CD4-positive, alpha-beta T cell treated with Interleukin-15 for 1 hour (primary cell): ENCODE data around the gene SLC27A2.

Experiments
- DNase-seq: peaks from one replicate; pipeline ENCODE4 v3.0.0-alpha.2; 2020

SLC27A2 gene

GRCh38 chr15:50244959-50245624 is 63.1 kb downstream of the SLC27A2 start:
- DNase-seq: no peak

DNA sequence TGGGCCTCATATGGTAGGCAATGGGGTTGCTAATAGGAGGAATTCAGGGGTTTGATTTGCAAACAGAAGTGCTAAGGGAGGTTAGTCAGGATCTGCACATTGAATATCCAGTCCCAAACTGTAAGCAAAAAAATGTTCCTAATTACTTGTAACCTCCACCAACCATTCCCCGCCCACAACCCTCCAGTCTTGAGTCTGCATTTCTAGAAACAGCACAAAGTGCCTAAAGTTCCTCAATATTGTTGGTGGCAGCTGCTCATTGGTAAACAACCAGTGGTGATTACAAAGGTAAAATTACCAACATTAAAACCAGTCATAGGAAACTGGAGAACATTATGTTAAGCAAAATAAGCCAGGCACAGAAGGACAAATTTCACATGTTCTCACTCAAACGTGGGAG is 64.6 kb downstream of the SLC27A2 start:
- DNase-seq: no peak

DNA sequence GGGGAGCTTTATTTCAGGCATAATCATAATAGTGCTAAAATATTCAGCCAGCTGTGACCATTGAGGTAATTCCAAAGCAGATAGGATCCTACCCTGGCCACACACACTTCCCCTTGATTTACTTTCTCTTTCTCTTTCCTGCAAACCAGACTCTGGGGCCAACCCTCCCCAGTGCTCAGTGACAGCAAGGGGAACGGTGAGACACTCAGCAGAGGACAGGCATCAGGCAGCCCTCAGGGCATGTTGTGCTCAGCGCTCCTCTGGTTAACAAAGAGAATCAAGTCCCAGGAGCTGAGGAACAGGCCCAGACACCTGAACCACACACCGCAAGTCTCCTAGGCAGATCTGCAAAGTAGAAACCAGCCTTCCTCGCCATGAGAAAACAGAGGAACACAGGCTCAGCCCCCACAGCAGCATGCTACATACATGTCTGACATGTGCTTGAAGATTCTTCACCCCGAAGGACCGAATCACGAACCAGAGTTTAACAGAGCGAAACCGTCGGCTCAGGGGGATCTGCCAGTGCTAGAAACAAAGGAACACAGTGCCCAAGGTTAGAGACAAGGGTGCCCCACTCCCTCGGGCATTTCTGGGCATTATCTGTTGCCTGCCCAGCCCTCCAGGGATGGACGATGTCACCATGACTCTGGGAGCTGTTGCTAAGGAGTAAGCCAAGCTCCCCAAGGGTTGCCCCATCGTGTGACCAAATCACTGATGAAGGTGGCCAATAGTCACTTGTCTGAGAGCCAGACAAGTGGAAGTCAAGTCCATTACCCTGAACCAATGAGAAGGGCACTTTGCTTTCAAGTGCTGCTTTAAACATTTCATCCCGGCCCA is 66.0 kb downstream of the SLC27A2 start:
- peak; percentile 62 for DNase-seq

GRCh38 chr15:50248994-50249582 is 67.1 kb downstream of the SLC27A2 start:
- DNase-seq: no peak

DNA sequence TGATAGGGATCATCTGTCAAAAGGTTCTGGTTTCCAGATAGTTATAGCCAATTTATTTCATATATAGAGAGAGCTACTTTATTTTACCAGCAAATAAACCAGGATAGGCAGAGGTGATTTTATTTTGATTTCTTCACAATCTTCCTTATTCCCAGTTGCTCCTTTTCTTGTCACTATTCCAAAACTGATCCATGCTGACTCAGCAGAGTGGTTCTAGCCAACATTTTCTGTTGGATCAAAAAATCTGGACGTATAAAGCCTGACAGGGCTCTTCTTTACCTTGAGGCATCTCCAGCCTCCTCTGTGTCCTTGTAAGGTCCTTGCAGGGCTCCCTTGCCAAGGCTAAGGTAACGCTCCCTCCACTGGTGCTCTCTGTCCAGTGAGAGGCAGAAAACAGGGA is 67.7 kb downstream of the SLC27A2 start:
- DNase-seq: no peak

GRCh38 chr15:50250760-50251394 is 68.9 kb downstream of the SLC27A2 start:
- no peak for DNase-seq

DNA sequence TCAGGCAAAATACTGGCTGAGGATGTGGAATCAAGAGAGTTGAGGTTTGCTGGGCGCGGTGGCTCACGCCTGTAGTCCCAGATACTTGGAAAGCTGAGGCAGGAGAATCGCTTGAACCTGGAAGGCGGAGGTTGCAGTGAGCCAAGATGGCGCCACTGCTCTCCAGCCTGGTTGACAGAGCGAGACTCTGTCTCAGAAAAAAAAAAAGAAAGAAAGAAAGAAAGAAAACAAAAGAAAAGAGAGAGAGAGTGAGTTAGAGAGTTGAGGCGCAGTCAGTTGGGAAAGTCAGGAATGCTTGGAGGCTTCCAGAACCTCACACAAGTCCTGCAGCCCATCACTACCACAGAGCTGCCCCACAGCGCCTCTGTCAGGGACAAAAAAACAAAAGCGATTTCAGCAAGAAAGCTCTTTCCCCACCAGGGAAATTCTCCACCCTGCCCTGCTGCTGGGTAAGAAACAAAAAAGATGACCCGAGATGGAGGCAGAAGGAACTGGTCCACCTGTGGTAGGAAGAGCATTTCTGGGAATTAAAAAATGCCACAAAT is 69.7 kb downstream of the SLC27A2 start:
- no peak for DNase-seq

DNA sequence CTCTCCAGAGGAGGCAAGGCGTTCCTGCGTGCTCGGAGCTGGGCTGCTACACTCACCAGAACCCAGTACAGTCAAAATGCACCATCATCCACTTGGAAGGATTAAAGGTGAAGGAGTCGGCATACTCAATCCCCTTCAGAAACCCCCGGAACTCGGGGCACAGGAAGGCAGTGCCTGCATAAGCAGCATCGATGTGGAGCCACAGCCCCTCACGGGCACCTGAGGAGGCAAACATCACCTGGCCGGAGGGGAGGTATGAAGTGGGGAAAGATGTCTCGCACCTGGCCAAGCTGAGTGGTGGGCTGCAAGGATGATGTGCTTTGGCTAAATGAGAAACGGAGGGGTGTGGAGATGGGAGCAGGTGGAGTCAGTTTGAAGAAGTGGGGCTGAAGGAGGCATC is 70.6 kb downstream of the SLC27A2 start:
- DNase-seq: no peak

DNA sequence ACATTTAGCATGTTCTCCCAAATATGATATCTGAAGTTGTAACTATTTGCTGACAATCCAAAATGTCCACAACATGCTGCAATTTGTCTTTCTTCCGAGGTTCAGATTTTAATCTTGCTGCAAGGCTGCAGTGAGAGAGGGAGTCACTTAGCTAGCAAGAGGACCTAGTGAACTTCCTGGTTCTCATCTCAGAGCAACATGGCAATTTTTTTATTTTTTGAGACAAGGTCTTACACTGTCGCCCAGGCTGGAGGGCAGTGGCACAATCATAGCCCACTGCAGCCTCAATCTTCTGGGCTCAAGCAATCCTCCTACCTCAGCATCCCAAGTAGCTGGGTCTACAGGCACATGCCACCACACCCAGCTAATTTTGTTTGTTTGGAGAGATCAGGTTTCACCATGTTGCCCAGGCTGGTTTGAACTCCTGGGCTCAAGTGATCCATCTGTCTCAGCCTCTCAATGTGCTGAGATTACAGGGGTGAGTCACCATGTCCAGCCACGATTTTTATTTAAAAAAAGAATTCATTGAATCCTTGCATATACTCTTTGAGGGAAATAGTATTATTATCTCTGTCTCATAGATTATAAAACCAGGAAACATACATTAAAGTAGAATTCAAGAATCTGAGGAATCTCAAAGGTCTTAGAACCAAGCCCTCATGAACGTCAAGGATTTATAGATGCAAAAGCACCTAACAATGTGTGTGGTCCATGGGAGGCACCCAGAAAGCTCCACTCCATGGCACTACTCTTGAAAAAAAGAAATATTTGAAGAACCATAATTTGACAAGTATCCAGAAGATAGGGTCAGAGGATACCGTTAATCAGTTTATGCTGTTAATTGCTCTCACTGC is 74.4 kb downstream of the SLC27A2 start:
- DNase-seq: no peak

DNA sequence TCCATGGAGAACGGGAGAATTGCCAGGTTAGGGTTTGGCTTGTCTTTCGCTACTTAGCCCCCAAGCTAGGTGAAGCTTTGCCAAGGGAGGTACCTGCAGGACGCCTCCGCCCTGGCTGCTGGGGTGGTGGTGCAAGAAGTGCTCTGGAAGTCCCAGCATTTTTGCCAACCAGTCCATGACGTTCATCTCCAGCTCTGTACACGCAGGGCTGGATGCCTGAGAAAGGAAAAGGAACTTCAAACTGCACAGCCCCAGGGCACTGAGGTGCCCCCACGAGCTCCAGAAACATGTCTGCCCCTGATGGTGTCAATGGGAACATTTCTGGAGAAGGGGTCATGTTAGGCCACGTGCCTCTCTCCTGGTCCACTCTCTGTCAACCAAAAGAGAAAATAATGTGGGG is 75.3 kb downstream of the SLC27A2 start:
- no peak for DNase-seq

DNA sequence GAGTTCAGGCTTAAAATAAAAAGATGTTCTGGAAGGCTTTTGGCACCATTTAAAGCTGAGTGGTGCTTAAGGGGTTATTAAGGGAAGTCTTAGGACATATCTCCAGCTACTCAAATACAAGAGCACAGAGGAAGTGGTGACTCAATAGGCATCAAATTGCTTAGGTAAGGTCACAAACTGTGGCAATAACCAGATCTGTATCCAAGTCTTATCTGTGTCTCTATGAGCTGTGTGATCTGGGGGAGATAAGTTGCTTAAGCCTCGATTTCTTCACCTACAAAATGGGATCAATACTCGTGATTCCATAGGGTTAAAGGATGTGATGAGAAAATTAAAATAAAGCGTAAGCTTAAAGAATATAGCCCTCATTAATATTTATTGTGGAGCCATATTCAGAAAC is 75.9 kb downstream of the SLC27A2 start:
- DNase-seq: no peak

DNA sequence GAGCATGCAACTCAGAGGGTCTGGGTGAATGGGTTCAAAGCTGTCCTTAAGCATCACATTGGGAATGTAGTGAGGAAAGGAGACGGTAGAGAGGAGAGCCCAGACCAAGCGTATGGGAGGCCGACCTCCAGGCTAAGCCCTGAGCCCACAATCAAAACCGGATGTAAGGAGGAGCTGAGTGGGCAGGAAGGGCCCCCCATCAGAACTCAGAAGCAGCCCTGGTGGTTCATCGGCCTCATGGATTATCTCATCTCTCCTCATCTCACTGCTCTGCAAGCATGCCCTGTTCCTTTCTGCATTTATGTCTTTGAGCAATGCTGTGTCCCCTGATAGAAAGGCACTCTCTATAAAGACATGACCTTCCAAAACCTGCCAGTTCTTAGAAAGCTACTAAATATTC is 77.3 kb downstream of the SLC27A2 start:
- no peak for DNase-seq

- no peak for DNase-seq
Observed at GRCh38 chr15:50260969-50261496, 79.0 kb downstream of the SLC27A2 start.

GRCh38 chr15:50261981-50262380 is 80.0 kb downstream of the SLC27A2 start:
- no peak for DNase-seq

DNA sequence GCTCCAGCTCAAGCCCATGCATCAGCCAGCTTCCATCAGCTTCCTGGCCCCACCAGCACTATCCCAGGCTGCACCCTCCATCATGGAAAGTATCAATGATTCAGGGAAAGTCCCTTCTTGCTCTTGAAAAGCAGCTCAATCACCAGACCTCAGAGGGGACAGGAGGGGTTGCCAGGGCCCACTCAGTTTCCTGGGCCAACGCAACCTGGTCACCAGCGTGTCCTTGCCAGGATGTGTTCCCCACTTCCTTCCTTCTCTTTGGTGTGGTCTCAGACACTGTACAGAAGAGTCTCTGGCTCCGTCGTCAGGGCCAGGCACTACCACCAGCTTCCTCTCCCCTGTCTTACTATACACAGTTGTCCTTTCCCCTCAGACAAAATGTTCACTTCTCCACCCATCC is 80.5 kb downstream of the SLC27A2 start:
- DNase-seq: peak; percentile 52

GRCh38 chr15:50265620-50266019 is 83.6 kb downstream of the SLC27A2 start, which contains the start of gene HDC:
Gene HDC, minus strand, starts transcription at chr15:50265726. Its CDS starts 103 bp downstream, at chr15:50265623.
- no peak for DNase-seq

GRCh38 chr15:50267577-50267976 is 85.6 kb downstream of the SLC27A2 start:
- no peak for DNase-seq

DNA sequence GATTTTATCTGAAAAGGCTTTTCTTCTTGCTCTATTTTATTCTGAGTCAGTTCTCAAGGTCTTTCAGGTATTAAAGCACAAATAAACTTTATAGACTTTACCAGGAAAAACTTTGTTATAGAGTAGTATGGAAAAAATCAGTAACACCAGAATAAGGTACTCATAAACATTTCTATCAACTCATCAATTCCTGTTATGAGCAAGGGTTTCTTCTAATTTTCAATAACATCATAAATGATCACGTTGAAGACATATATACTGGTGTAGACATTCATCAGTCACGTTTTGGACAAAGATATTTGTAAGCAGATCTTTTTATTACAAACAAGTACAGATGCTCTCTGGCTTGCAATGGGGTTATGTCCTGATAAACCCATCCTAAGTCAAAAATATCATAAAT is 93.1 kb downstream of the SLC27A2 start:
- no peak for DNase-seq

DNA sequence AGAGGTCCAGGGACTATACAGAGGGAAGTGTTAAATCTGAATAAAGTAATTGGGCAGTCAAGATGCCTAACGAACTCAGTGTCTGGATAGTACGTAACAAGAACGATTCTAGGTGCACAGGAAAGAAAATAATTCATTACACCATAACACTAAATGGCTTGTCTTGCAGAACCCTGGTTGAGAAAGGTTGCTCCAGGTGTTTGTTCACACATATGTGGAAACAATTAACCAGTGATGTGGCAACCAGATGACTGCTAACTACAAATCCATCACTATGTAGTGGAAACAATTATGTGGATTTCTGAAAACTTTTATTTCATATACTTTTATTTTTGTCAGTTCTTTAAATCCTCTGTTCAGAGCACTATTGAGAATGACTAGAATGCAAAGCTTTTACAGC is 93.9 kb downstream of the SLC27A2 start:
- DNase-seq: no peak

DNA sequence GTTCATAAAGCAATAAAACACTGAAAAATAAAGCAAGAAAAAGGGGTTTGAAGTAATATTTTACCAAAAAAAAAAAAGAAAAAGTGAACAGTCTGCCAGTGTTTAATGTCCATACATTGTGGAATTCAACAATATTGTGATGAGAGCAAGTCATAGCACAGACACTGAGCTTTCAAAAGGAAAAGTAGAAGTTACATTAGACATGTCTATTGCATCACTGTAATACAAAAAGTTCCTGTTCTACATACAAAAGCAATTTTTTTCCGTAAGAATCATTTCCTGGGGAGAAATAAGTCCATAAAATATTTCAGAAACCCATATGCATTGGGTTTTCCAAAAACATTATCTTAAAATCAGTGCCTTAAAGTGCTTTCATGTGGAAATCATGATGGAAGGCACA is 95.4 kb downstream of the SLC27A2 start:
- DNase-seq: no peak

DNA sequence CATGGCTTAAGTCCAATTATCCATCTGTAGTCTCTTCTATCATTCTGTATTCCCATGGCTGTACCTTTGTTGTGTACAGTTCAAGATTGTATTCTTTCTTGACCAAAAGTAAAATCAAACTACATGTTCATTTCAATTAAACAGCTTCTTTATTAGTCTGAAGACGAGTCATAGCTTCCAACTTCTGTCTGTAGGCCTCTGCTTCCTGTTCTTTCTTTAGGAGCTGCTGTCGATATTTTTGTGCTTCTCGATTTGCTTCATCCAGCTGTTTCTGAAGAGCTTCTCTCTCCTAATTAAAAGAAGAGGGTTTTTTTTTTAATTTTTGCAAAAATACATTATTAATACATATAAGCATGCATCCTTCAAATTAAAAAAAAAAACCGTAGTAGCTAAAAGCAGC is 96.5 kb downstream of the SLC27A2 start:
- DNase-seq: no peak

DNA sequence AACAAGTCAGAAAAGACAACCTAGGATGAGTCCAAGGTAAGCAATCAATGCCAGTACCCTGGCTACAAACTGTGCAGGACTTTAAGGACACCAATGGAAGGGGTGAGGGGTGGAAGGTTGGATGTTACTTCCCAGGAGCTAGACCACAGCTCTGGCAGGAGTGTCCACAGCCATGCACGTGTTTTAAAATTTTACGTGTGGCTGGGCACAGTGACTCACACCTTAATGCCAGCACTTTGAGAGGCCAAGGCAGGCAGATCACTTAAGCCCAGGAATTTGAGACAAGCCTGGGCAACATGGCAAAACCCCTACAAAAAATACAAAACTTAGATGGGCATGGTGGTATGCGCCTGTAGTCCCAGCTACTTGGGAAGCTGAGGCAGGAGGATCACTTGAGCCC is 98.3 kb downstream of the SLC27A2 start:
- DNase-seq: no peak
